CD14-positive monocyte (primary cell): ENCODE measurements around the gene EN2. TPM values are rescaled to one million over a fixed set of nuclear protein-coding genes. Genes with fewer than 3 reads are reported as not detected.
A peak's percentile ranks its signal among the peaks of the same experiment; 100 is the strongest.

Experiments
- DNase-seq, 3 donors: peaks; one replicate each; pipeline ENCODE4 v3.0.0-alpha.2; 2011 to 2022
- H2AFZ ChIP-seq: 2 replicates; pipeline ENCODE4 v1.6.0; 2012; ENCODE audit warnings: mild to moderate bottlenecking, low read depth, low read length, inconsistent platforms; ENCODE audit not compliant: insufficient read depth, poor library complexity, severe bottlenecking
- H3K27ac ChIP-seq, 2 donors: 1 replicate in 1 of 2; 2 replicates in 1 of 2; pipeline ENCODE4 v1.5.1; 2012 to 2013; ENCODE audit warnings: low read length in 2 of 2, control low read depth in 1 of 2, inconsistent platforms in 1 of 2, low read depth in 1 of 2, mild to moderate bottlenecking in 1 of 2
- H3K27me3 ChIP-seq, 2 donors: one replicate each; pipeline versions ENCODE4 v1.6.0 to v1.6.1; 2011 to 2013; ENCODE audit warnings: low read length in 2 of 2; ENCODE audit not compliant: control insufficient read depth in 2 of 2, insufficient read depth in 2 of 2
- H3K36me3 ChIP-seq, 2 donors: replicated peaks in 1 of 2; 1 replicate in 1 of 2; 2 replicates in 1 of 2; pipeline versions ENCODE4 v1.5.1 to v1.6.1; 2012 to 2013; ENCODE audit warnings: low read length in 2 of 2, control low read depth in 1 of 2, inconsistent platforms in 1 of 2, mild to moderate bottlenecking in 1 of 2; ENCODE audit not compliant: insufficient read depth in 2 of 2, control insufficient read depth in 1 of 2
- H3K4me1 ChIP-seq, 2 donors: 1 replicate in 1 of 2; 2 replicates in 1 of 2; pipeline versions ENCODE4 v1.5.1 to v1.6.1; 2012 to 2013; ENCODE audit warnings: low read length in 2 of 2, control low read depth in 1 of 2, inconsistent platforms in 1 of 2, mild to moderate bottlenecking in 1 of 2, moderate library complexity in 1 of 2; ENCODE audit not compliant: insufficient read depth in 2 of 2, control insufficient read depth in 1 of 2
- H3K4me2 ChIP-seq: replicated peaks from 2 replicates; pipeline ENCODE3; 2012; ENCODE audit warnings: low read length, moderate library complexity, mild to moderate bottlenecking; ENCODE audit not compliant: poor library complexity, severe bottlenecking; ENCODE audit errors: extremely low read depth
- H3K4me3 ChIP-seq, 3 experiments: fragments of 200-600 bp in 1 of 3; sonication (generic) in 1 of 3; replicated peaks in 1 of 3; 1 replicate in 2 of 3; 2 replicates in 1 of 3; pipeline ENCODE4 v1.5.1; 2011 to 2013; ENCODE audit warnings: low read length in 3 of 3, mild to moderate bottlenecking in 3 of 3, control low read depth in 2 of 3, low read depth in 2 of 3, inconsistent platforms in 1 of 3, moderate library complexity in 1 of 3
- H3K79me2 ChIP-seq: 2 replicates; pipeline ENCODE4 v1.6.0; 2012; ENCODE audit warnings: mild to moderate bottlenecking, control low read depth, inconsistent platforms, low read length, moderate library complexity; ENCODE audit not compliant: insufficient read depth
- H3K9ac ChIP-seq: 2 replicates; pipeline ENCODE4 v1.6.0; 2017; ENCODE audit warnings: low read length, mild to moderate bottlenecking; ENCODE audit not compliant: insufficient read depth, poor library complexity, severe bottlenecking
- H3K9me3 ChIP-seq, 2 donors: replicated peaks in 1 of 2; 1 replicate in 1 of 2; 2 replicates in 1 of 2; pipeline versions ENCODE4 v1.5.1 to v1.6.1; 2012 to 2013; ENCODE audit warnings: low read length in 2 of 2, control low read depth in 1 of 2; ENCODE audit not compliant: control insufficient read depth in 1 of 2, insufficient read depth in 1 of 2
- H4K20me1 ChIP-seq: 2 replicates; pipeline ENCODE4 v1.6.0; 2012; ENCODE audit warnings: mild to moderate bottlenecking, low read length, control low read depth, moderate library complexity; ENCODE audit not compliant: insufficient read depth
- H3K27ac Mint-ChIP-seq, 7 donors: one replicate each; pipeline ENCODE4 v1.8.0; 2020; ENCODE audit warnings: mild to moderate bottlenecking in 7 of 7, mixed read lengths in 7 of 7, moderate library complexity in 6 of 7, inconsistent platforms in 2 of 7
- H3K27me3 Mint-ChIP-seq, 3 donors: one replicate each; pipeline ENCODE4 v1.8.0; 2021 to 2022; ENCODE audit warnings: low read depth in 3 of 3, mild to moderate bottlenecking in 3 of 3, mixed read lengths in 3 of 3, moderate library complexity in 3 of 3, inconsistent platforms in 1 of 3
- H3K36me3 Mint-ChIP-seq, 2 donors: one replicate each; pipeline ENCODE4 v1.8.0; 2020; ENCODE audit warnings: mixed read lengths in 2 of 2, inconsistent platforms in 1 of 2, mild to moderate bottlenecking in 1 of 2
- H3K4me1 Mint-ChIP-seq: one replicate; pipeline ENCODE4 v1.8.0; 2020; ENCODE audit warnings: mild to moderate bottlenecking, mixed read lengths
- H3K4me3 Mint-ChIP-seq, 2 donors: one replicate each; pipeline ENCODE4 v1.8.0; 2020; ENCODE audit warnings: mild to moderate bottlenecking in 2 of 2, mixed read lengths in 2 of 2, moderate library complexity in 1 of 2
- H3K9me3 Mint-ChIP-seq, 7 donors: one replicate each; pipeline ENCODE4 v1.8.0; 2020 to 2022; ENCODE audit warnings: mixed read lengths in 7 of 7, mild to moderate bottlenecking in 6 of 7, moderate library complexity in 6 of 7, inconsistent platforms in 2 of 7
- WGBS: methylation state at CpG from one replicate; pipeline ENCODE4 v1.1.5; 2013; ENCODE audit warnings: missing lambda C conversion rate; ENCODE audit not compliant: insufficient coverage; 5-methylcytosine and 5-hydroxymethylcytosine counted together
- intact Hi-C, 2 donors: fragments of 100-400 bp; cut with micrococcal nuclease; formaldehyde crosslinking; loops; one replicate each; pipeline versions ENCODE4 v1.15.0 to v1.15.1; 2023
- polyA plus RNA-seq, 3 donors: library from polyadenylated mRNA; depleted of rRNA in 1 of 3; unstranded in 2 of 3; stranded (reverse) in 1 of 3; fragments of 300-500 nt in 2 of 3; fragments of >200 nt in 1 of 3; fragmentation: Illumina TruSeq in 2 of 3; gene quantifications; 1 replicate in 2 of 3; 2 replicates in 1 of 3; pipeline ENCODE4 v1.2.3, GENCODE V29; 2012 to 2021
- TF ChIP-seq, protein P1 (sequence below): fragments of 200-600 bp; IDR thresholded peaks from one replicate; pipeline ENCODE4 v1.8.0; 2022; ENCODE audit warnings: antibody characterized with exemption, mild to moderate bottlenecking

Gene EN2
- polyA plus RNA-seq, 3 donors = not detected

DNA sequence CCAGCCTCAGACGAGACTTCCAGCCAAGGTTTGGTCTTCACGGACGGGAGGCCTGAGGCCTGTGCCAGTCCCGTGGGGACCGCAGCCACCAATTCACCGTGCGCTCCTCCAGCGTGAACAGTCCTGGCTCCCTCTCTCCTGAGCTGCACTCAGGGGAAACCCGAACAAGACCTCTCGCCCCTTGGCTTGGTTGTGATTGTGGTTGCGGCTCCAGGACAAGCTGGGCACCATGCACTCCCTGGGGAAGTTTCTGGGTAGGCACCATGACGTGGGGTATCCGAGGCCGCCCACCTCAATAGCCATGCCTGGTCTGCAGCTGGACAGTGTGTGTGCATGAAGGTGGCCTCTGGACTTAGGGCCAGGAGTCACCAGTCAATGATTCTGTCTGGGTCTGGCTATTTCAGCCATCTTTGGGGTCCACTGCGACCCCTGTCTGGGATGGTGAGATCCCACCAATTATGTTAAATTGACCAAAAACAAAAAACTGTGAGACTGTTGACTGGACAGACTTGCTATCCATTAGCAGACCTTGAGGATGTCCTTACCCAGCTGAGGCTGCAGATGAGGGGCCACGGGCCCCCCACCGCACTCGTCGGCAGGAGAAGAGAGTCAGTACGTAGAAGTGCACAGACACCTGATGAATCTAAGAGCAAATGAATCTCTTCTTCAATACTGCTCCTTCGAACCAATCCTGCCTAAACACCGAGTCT is 33.5 kb upstream of the EN2 start:
- Mint-ChIP-seq H3K27me3 (peaks cover 10 to 37% (median 17%) of the 10 kb centered on the region in 3 donors), H3K27ac (peak overlapping the region in 1 of 7 donors; percentile 60), H3K36me3 (no peaks in the 10 kb centered on the region), H3K9me3 (peaks cover 0 to 5% (median 0%) of the 10 kb centered on the region in 7 donors), H3K4me1 (no peaks in the 10 kb centered on the region), H3K4me3 (no peak overlapping the region)
- Histone ChIP-seq H3K9ac (no peak overlapping the region), H3K4me1 (no peaks in the 10 kb centered on the region), H3K27ac (no peak overlapping the region), H3K9me3 (no peaks in the 10 kb centered on the region), H3K4me2 (no peak overlapping the region), H2AFZ (no peak overlapping the region), H3K27me3 (peaks cover 0 to 4% of the 10 kb centered on the region in 2 donors), H4K20me1 (no peaks in the 10 kb centered on the region), H3K79me2 (no peaks in the 10 kb centered on the region), H3K4me3 (no peak overlapping the region), H3K36me3 (no peaks in the 10 kb centered on the region)
- TF ChIP-seq, protein P1, sequence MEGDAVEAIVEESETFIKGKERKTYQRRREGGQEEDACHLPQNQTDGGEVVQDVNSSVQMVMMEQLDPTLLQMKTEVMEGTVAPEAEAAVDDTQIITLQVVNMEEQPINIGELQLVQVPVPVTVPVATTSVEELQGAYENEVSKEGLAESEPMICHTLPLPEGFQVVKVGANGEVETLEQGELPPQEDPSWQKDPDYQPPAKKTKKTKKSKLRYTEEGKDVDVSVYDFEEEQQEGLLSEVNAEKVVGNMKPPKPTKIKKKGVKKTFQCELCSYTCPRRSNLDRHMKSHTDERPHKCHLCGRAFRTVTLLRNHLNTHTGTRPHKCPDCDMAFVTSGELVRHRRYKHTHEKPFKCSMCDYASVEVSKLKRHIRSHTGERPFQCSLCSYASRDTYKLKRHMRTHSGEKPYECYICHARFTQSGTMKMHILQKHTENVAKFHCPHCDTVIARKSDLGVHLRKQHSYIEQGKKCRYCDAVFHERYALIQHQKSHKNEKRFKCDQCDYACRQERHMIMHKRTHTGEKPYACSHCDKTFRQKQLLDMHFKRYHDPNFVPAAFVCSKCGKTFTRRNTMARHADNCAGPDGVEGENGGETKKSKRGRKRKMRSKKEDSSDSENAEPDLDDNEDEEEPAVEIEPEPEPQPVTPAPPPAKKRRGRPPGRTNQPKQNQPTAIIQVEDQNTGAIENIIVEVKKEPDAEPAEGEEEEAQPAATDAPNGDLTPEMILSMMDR = no peak
- intact Hi-C loops = no loop called here
- 93% methylated on average over 17 of the region's 22 CpGs for whole genome bisulfite sequencing
- DNase-seq = no peak

DNA sequence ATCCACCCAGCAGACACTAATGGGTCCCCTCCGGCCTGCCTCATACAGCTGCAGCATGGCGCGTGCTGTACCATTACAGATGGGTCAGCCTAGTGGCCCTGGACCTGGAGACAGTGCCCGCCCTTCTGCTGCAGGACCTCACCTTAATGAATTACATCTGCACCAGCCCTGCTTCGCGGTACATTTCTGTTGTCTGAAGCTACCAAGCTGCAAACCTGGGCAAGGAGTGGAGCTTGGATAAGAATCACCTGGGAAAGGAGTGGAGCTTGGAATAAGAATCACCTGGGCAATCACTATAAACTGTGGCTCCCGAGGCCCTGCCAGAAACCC is 33.0 kb upstream of the EN2 start:
- 86% methylated on average over 6 of the region's 7 CpGs for WGBS
- TF ChIP-seq, protein P1 = no peak
- peaks cover 0 to 5% (median 0%) of the 10 kb centered on the region in 7 donors for H3K9me3 Mint-ChIP-seq
- no peaks in the 10 kb centered on the region for H3K36me3 Mint-ChIP-seq
- peak overlapping the region in 1 of 7 donors; percentile 60 for H3K27ac Mint-ChIP-seq
- H3K27ac ChIP-seq = no peak overlapping the region
- H3K4me2 ChIP-seq = no peak overlapping the region
- intact Hi-C loops = no loop called here
- no peak overlapping the region for H3K4me3 Mint-ChIP-seq
- H3K9me3 ChIP-seq = no peaks in the 10 kb centered on the region
- no peaks in the 10 kb centered on the region for H3K79me2 ChIP-seq
- no peak overlapping the region for H2AFZ ChIP-seq
- H3K9ac ChIP-seq = no peak overlapping the region
- H3K27me3 ChIP-seq = peaks cover 0 to 4% of the 10 kb centered on the region in 2 donors
- no peaks in the 10 kb centered on the region for H3K4me1 ChIP-seq
- H3K36me3 ChIP-seq = no peaks in the 10 kb centered on the region
- peaks cover 8 to 39% (median 21%) of the 10 kb centered on the region in 3 donors for H3K27me3 Mint-ChIP-seq
- H3K4me1 Mint-ChIP-seq = no peaks in the 10 kb centered on the region
- no peak overlapping the region for H3K4me3 ChIP-seq
- H4K20me1 ChIP-seq = no peaks in the 10 kb centered on the region
- DNase-seq = no peak
